ENCODE measurements around the gene WSCD1.

Gene WSCD1

GRCh38 chr17:6069539-6070429, at the start of gene WSCD1:
Gene WSCD1, plus strand, starts transcription at chr17:6070379. Its CDS starts 10,280 bp downstream, at chr17:6080659.
- H3K4me2 ChIP-seq (ENCODE audit: low read length): no peak within 1 kb of the TSS
- H3K4me3 ChIP-seq (ENCODE audit: low read length): no peak within 1 kb of the TSS
- H4K20me1 ChIP-seq (ENCODE audit: control insufficient read depth, insufficient read depth, low read depth, low read length): no peaks in the 10 kb centered on the region
- H3K27me3 ChIP-seq (ENCODE audit: control insufficient read depth, low read length): no peaks in the 10 kb centered on the region
- H3K36me3 ChIP-seq (ENCODE audit: control insufficient read depth, low read length): no peaks in the 10 kb centered on the region
- TF ChIP-seq CTCF (IDR thresholded peaks at IDR 0.05; ENCODE audit: low read depth, low read length, poor library complexity, severe bottlenecking): no peak
- H3K9me3 ChIP-seq (ENCODE audit: control insufficient read depth, insufficient read depth, low read length): no peaks in the 10 kb centered on the region
- no peaks in the 10 kb centered on the region for H3K4me1 ChIP-seq (ENCODE audit: control insufficient read depth, low read length)
- no peaks in the 10 kb centered on the region for H3F3A ChIP-seq (ENCODE audit: control insufficient read depth, insufficient read depth)
- no peaks in the 10 kb centered on the region for H3K79me2 ChIP-seq (ENCODE audit: control insufficient read depth, low read length)
- H3K27ac ChIP-seq (ENCODE audit: low read depth, low read length): no peak within 1 kb of the TSS
- no peaks in the 10 kb centered on the region for H3K9me2 ChIP-seq (replicated peaks; ENCODE audit: control insufficient read depth, low read length)

- H3K27me3 ChIP-seq (ENCODE audit: control insufficient read depth, low read length): peaks cover 4% of the 10 kb centered on the region; the same call in 1 of the 2 replicates
- H3K27ac ChIP-seq (ENCODE audit: low read depth, low read length): no peak overlapping the region
- no peaks in the 10 kb centered on the region for H3K9me3 ChIP-seq (ENCODE audit: control insufficient read depth, insufficient read depth, low read length)
Observed at GRCh38 chr17:6021011-6021400, 49.2 kb upstream of the WSCD1 start.

GRCh38 chr17:6021627-6022026, 48.6 kb upstream of the WSCD1 start:
- Histone ChIP-seq H3K27ac (ENCODE audit: low read depth, low read length) (no peak overlapping the region), H3K79me2 (ENCODE audit: control insufficient read depth, low read length) (no peaks in the 10 kb centered on the region), H3K4me1 (ENCODE audit: control insufficient read depth, low read length) (no peaks in the 10 kb centered on the region), H3K4me3 (ENCODE audit: low read length) (no peak overlapping the region), H3K27me3 (ENCODE audit: control insufficient read depth, low read length) (peaks cover 4% of the 10 kb centered on the region; the same call in 1 of the 2 replicates), H4K20me1 (ENCODE audit: control insufficient read depth, insufficient read depth, low read depth, low read length) (no peaks in the 10 kb centered on the region), H3K9me2 (replicated peaks; ENCODE audit: control insufficient read depth, low read length) (no peaks in the 10 kb centered on the region), H3K36me3 (ENCODE audit: control insufficient read depth, low read length) (no peaks in the 10 kb centered on the region), H3F3A (ENCODE audit: control insufficient read depth, insufficient read depth) (no peaks in the 10 kb centered on the region), H3K9me3 (ENCODE audit: control insufficient read depth, insufficient read depth, low read length) (no peaks in the 10 kb centered on the region), H3K4me2 (ENCODE audit: low read length) (no peak overlapping the region)
- no peak for TF ChIP-seq CTCF (IDR thresholded peaks at IDR 0.05; ENCODE audit: low read depth, low read length, poor library complexity, severe bottlenecking)
- no peak for TF ChIP-seq EZH2phosphoT487 (IDR thresholded peaks at IDR 0.05; ENCODE audit: borderline replicate concordance, low read length)

More at GRCh38 chr17:6021011-6021400, 49.2 kb upstream of the WSCD1 start:
- H3K36me3 ChIP-seq (ENCODE audit: control insufficient read depth, low read length): no peaks in the 10 kb centered on the region
- no peaks in the 10 kb centered on the region for H3F3A ChIP-seq (ENCODE audit: control insufficient read depth, insufficient read depth)
- H3K4me1 ChIP-seq (ENCODE audit: control insufficient read depth, low read length): no peaks in the 10 kb centered on the region
- no peaks in the 10 kb centered on the region for H3K9me2 ChIP-seq (replicated peaks; ENCODE audit: control insufficient read depth, low read length)
- H3K4me3 ChIP-seq (ENCODE audit: low read length): no peak overlapping the region
- TF ChIP-seq CTCF (IDR thresholded peaks at IDR 0.05; ENCODE audit: low read depth, low read length, poor library complexity, severe bottlenecking): no peak
- no peak for TF ChIP-seq EZH2phosphoT487 (IDR thresholded peaks at IDR 0.05; ENCODE audit: borderline replicate concordance, low read length)
- no peak overlapping the region for H3K4me2 ChIP-seq (ENCODE audit: low read length)
- no peaks in the 10 kb centered on the region for H4K20me1 ChIP-seq (ENCODE audit: control insufficient read depth, insufficient read depth, low read depth, low read length)
- H3K79me2 ChIP-seq (ENCODE audit: control insufficient read depth, low read length): no peaks in the 10 kb centered on the region

All from DOHH2 (cell line).